ENCODE results near the gene C19orf53.

DNA sequence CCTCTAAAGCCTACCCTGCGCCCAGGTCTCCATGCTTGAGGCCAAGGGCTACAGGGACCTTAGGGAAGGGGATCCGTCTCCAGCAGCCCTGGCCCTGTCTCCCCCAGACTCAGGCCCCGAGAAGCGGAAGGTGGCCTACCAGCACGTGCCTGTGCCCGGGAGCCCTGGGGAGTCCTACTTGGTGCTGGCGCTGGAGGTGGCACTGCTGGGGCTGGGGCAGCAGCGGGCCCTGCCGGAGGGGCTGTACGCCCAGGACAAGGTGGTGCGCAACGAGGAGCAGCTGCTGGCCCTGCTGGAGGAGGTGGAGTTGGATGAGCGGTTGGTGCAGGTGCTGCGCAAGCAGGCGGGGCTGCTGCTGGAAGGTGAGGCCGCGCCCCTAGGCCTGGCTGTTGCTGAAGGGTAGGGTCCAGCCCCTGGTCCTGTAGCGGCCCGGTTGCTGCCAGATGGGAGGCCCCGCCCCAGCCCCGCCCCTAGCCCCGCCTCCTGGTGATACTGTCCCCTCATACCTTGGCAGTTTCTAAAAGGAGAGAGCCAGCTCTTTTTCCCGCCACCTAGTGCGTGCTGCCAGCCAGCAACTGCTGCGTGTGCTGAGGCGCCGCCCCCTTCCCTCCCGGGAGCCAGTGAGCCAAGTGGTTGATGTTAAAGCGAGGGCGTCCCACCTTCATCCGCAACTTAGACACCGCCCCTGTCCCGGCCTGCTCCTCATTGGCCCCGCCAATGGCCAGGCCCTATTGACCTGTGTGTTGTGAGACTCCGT is 43.5 kb downstream of the C19orf53 start:
- TF ChIP-seq, protein P1, sequence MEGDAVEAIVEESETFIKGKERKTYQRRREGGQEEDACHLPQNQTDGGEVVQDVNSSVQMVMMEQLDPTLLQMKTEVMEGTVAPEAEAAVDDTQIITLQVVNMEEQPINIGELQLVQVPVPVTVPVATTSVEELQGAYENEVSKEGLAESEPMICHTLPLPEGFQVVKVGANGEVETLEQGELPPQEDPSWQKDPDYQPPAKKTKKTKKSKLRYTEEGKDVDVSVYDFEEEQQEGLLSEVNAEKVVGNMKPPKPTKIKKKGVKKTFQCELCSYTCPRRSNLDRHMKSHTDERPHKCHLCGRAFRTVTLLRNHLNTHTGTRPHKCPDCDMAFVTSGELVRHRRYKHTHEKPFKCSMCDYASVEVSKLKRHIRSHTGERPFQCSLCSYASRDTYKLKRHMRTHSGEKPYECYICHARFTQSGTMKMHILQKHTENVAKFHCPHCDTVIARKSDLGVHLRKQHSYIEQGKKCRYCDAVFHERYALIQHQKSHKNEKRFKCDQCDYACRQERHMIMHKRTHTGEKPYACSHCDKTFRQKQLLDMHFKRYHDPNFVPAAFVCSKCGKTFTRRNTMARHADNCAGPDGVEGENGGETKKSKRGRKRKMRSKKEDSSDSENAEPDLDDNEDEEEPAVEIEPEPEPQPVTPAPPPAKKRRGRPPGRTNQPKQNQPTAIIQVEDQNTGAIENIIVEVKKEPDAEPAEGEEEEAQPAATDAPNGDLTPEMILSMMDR (IDR thresholded peaks at IDR 0.05 in 4 of 5, conservative IDR thresholded peaks at IDR 0.05 in 1 of 5): no peak
- no peak for TF ChIP-seq POLR2A (IDR thresholded peaks at IDR 0.05)
